ENCODE results near the gene YKT6.

The YKT6 gene

DNA sequence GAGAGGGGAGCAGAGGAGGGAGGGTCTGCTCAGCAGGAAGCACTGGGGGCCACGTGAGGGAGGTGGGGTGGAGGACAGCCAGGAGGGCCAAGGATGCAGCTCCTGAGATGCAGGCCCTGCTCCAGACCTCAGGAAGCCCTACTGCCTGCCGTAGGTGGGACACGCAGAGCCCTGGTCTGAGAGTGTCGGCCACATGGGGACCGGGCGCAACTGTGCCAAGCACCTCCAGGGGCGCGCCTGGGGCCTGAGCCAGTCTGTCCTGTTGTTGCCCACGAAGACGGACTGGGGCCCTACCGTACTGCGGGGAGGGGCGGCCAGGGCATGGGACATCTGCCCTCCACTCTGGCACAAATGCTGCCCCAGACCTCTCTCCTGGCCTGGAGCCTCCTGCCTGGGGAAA, 31.6 kb downstream of the YKT6 start:
- DNase-seq: no peak

GRCh38 chr7:44232901-44233715, 32.3 kb downstream of the YKT6 start:
- no peak for DNase-seq

- no peak for DNase-seq
These were observed 34.3 kb downstream of the YKT6 start for GRCh38 chr7:44235066-44235465.

- DNase-seq: peak in 12 of 56 donors; percentile 25 to 63 (median 37)
These were observed 35.0 kb downstream of the YKT6 start for GRCh38 chr7:44235582-44236332.

DNA sequence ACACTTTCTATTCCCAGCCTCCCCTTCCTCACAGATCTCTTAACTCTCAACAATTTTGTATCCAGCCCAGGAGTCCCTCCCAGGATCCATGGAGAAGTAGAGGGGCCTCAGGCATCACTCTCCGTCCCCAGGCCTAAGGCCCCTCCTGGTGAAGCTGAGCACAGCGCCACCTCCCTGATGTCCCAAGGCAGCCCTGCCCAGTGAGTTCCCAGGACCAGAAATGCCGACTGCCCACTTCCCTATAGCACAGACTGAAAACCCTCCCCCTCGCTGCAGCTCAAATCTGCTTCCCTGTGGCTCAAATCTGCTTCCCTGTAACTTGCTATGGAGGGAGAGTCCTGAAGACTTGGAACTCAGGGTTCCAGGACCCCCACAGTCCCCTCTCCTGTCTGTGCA, 35.6 kb downstream of the YKT6 start:
- no peak for DNase-seq

DNA sequence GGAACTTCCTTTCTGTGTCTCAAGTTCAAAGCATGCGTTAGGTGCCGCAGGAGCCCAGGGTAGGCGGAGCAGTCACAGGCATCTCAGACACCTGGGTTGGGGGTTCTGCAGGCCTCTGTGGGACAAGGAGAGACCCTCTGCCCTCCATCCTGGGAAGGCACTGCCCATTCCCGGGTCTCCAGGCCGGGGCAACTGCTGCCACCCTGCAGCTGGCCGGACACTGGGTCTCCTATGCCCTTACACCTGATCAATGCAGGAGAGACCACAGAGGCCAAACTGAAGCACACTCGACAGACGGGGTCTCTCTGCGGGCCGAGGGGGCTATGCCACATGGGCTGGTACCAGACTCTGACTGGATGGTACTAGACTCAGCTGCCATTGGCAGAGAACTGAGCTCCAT, 36.9 kb downstream of the YKT6 start:
- DNase-seq: no peak

GRCh38 chr7:44238116-44238695, 37.4 kb downstream of the YKT6 start:
- DNase-seq: peak in 2 of 56 donors; percentile 14 to 15

DNA sequence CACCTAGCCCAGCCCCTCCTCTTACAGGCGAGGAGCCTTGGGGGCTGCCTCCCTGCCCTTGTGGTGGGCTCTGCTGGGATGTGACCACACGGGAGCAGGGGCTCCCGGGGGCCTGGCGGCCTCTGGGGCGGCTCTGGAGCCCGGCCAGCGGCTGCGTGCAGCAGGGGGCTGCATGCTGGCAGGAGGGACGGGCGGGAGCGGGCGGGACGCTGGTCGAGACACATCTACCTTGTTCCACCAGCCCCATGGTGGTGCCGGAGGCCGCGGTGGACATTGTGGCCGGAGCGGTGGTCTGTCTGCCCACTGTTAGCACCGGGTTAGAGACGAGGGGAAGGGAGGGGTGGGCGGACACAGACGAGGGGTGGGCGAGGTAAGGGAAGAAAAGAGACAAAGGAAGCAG, 38.6 kb downstream of the YKT6 start:
- DNase-seq: no peak

DNA sequence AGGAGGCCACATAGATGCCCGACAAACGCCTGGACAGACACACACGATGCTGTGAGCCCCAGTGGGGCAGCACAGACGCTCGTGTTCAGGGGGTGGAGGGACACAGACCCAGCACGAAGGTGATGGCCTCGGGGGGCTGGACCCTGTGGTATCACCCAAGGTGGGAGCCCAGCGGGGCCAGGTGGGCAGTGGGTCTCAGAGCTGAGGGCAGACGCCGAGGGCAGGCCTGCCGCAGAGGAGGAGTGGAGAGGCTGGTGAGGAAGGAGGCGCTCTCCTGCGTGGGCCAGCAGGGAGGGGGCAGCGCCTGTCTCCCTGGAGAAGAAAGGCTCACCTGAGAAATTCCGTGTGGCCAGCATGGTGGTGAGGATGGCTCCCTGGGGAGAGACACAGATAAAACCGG, 39.6 kb downstream of the YKT6 start:
- DNase-seq: no peak

DNA sequence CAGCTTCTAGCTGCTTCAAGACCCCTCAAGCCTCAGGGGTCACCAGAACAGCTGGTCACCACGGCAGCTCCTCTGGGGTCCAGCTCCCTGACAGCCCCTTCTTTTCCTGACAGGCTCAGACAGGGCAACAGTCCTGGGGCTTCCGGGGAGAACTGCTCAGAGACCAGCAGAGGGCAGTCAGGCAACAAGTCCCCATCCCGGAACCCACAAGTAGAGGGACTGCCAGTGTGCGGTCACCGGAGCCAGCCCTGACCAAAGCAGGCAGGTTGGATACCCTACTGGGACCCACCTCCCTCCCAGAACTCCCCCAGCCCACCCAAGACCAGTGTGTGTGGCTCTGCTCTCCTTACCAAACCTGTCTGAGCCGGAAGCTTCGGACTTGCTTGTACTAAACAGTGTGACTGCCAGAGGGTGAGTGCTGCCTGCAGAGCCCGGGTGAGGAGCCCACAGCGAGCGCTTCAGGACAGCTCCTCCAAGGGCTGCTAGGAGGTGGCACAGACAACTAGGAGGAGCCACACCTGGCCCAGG, 40.3 kb downstream of the YKT6 start:
- peak in 49 of 56 donors; percentile 16 to 75 (median 48) for DNase-seq

- no peak for DNase-seq
These were observed 41.3 kb downstream of the YKT6 start for GRCh38 chr7:44242091-44242490.

GRCh38 chr7:44244282-44244681, 43.5 kb downstream of the YKT6 start:
- DNase-seq: no peak

GRCh38 chr7:44246396-44247113, 45.8 kb downstream of the YKT6 start:
- no peak for DNase-seq

DNA sequence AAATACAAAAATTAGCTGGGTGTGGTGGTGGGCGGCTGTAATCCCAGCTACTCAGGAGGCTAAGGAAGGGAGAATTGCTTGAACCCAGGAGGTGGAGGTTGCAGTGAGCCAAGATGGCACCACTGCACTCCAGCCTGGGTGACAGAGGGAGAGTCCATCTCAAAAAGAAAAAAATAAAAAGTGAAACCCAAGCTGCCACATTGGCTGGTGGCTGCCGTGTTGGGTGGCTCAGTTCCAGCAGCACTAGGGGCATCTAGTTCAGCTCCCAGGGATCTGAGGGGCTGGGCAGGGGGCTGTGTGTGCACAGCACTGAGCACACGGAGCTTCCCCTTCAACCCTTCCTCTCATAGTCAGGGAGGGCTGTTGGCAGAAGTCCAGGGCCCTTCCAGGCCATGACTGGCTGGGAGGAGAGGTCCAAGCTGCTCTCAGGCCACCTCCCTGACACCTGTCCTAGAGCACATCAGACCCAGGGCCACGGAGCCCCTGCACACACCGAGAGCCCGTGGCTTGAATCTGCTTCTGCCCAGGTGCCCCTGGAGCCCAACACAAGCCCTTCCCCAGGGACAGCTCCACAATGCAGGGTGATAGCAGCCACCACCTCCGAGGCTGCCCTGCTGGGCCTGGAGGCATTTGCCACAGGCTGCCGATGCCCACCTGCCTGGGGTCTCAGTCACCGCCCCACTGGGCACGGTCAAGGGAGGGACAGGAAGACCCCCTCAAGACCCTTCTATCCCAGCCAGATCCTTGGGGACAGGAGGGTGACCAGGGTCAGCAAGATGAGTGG, 47.3 kb downstream of the YKT6 start:
- DNase-seq: no peak

- DNase-seq: no peak
These were observed 49.0 kb downstream of the YKT6 start for GRCh38 chr7:44249639-44250234.

- no peak for DNase-seq
These were observed 50.5 kb downstream of the YKT6 start for GRCh38 chr7:44251269-44251668.

DNA sequence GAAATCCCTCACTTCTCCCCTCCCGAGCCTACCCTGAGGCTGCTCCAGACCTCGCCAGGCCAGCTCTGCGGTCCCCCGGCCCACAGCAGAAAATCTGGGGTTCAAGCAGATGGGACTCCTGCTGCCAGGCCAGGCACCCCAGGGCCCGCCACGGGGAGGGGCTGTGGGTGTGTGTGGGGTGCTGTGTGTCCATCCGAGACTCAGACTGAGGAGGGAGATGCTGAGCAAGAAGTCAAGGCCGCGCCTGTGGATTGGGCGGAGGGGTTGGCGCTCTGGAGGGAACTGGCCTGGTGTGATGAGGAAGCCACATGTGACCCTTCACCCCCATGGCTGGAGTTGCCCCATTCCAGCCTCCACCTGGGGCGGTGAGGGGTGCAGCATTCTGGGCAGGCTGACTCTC, 51.1 kb downstream of the YKT6 start:
- no peak for DNase-seq

DNA sequence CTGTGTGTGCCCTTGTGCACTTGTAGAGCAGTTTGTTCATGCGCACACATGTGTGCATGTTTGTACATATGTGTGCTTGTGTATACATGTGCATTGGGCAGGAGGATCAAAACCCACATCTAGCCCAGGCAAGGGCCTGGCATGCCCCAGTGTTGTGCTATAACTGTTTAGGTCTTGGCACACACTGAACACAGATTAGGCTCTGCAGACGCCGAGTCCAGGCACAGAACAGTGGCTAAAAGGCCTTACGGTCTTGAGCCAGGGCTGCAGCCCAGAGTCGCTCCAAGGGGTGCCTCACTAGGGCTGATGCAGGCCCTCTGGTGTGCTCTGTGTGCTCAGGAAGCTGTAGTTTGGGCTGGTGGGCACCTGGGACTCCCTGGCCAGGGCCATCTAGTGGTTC, 55.7 kb downstream of the YKT6 start:
- no peak for DNase-seq

GRCh38 chr7:44257213-44257612, 56.4 kb downstream of the YKT6 start:
- no peak for DNase-seq
